SK-N-SH treated with all-trans-retinoic acid at 6 μM for 48 hours (cell line): Measurements from ENCODE around the gene SLC6A4.

Source experiments
- ARNTL ChIP-seq: fragments of 450-650 bp; formaldehyde crosslinking; IDR thresholded peaks from 2 replicates; pipeline ENCODE4 v1.5.0; 2020; ENCODE audit warnings: low read depth, mild to moderate bottlenecking, moderate library complexity, borderline replicate concordance
- BACH2 ChIP-seq: fragments of 250-450 bp; sonication (Bioruptor Pico); IDR thresholded peaks from 2 replicates; pipeline ENCODE4 v1.9.0; 2021; ENCODE audit warnings: mild to moderate bottlenecking, borderline replicate concordance
- CSDC2 ChIP-seq: fragments of 250-450 bp; sonication (Bioruptor Pico); IDR thresholded peaks from 2 replicates; pipeline ENCODE4 v1.5.0; 2020; ENCODE audit warnings: mild to moderate bottlenecking, moderate library complexity
- GLIS3 ChIP-seq: fragments of 250-450 bp; sonication (Bioruptor Pico); IDR thresholded peaks from 2 replicates; pipeline ENCODE4 v1.5.0; 2020; ENCODE audit warnings: mild to moderate bottlenecking, moderate library complexity
- RARB ChIP-seq: fragments of 250-450 bp; sonication (Bioruptor Pico); IDR thresholded peaks from 2 replicates; pipeline ENCODE4 v1.8.0; 2021; ENCODE audit warnings: mild to moderate bottlenecking, moderate library complexity
- SNAI2 ChIP-seq: fragments of 250-450 bp; sonication (Bioruptor Pico); IDR thresholded peaks from 2 replicates; pipeline ENCODE4 v1.5.0; 2020; ENCODE audit warnings: mild to moderate bottlenecking, moderate library complexity
- TOX ChIP-seq: fragments of 250-450 bp; sonication (Bioruptor Pico); IDR thresholded peaks from 2 replicates; pipeline ENCODE4 v1.8.0; 2021; ENCODE audit warnings: mild to moderate bottlenecking, moderate library complexity, borderline replicate concordance
- ZNF565 ChIP-seq: fragments of 450-650 bp; formaldehyde crosslinking; conservative IDR thresholded peaks from 2 replicates; pipeline ENCODE4 v1.5.0; 2020; ENCODE audit warnings: low read depth, mild to moderate bottlenecking, moderate library complexity
- TF ChIP-seq, protein P1 (sequence below): fragments of 250-450 bp; sonication (Bioruptor Pico); IDR thresholded peaks from 2 replicates; pipeline ENCODE4 v1.5.0; 2020; ENCODE audit warnings: mild to moderate bottlenecking, moderate library complexity

DNA sequence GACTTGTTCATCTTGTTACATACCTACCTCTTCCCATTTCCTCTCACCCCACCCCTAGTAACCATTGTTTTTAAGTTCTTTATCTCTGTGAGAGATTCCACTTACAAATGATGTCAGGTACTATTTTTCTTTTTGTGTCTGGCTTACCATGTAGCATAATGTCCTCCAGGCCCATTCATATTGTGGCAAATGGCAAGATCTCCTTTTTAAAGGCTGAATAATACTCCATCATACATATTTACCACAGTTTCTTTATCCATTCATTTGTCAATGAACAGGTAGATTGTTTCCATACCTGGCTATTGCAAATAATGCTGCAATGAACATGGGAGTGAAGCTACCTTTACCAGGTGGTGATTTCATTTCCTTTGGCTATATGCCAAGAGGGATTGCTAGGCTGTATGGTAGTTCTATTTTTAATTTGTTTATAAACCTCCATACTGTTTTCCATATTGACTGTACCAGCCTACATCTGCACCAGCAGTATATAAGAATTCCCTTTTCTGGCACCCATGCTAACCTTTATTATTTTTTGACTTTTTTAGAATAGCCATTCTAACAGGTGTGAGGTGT is 65.0 kb downstream of the SLC6A4 start:
- TF ChIP-seq ARNTL (no peak), CSDC2 (no peak), RARB (CRISPR knock-in tag) (no peak), SNAI2 (no peak), BACH2 (CRISPR knock-in tag) (no peak), GLIS3 (no peak), ZNF565 (CRISPR knock-in tag) (no peak), TOX (CRISPR knock-in tag) (no peak)
- TF ChIP-seq, protein P1, sequence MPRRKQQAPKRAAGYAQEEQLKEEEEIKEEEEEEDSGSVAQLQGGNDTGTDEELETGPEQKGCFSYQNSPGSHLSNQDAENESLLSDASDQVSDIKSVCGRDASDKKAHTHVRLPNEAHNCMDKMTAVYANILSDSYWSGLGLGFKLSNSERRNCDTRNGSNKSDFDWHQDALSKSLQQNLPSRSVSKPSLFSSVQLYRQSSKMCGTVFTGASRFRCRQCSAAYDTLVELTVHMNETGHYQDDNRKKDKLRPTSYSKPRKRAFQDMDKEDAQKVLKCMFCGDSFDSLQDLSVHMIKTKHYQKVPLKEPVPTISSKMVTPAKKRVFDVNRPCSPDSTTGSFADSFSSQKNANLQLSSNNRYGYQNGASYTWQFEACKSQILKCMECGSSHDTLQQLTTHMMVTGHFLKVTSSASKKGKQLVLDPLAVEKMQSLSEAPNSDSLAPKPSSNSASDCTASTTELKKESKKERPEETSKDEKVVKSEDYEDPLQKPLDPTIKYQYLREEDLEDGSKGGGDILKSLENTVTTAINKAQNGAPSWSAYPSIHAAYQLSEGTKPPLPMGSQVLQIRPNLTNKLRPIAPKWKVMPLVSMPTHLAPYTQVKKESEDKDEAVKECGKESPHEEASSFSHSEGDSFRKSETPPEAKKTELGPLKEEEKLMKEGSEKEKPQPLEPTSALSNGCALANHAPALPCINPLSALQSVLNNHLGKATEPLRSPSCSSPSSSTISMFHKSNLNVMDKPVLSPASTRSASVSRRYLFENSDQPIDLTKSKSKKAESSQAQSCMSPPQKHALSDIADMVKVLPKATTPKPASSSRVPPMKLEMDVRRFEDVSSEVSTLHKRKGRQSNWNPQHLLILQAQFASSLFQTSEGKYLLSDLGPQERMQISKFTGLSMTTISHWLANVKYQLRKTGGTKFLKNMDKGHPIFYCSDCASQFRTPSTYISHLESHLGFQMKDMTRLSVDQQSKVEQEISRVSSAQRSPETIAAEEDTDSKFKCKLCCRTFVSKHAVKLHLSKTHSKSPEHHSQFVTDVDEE, result no peak
